GM18861 (cell line): ENCODE measurements around the gene FGD5.

Experiments used
- ATAC-seq: cut with Tn5 transposase; IDR thresholded peaks from one replicate; pipeline ENCODE4 v1.9.1; 2021; ENCODE audit not compliant: unreplicated experiment

Gene FGD5

DNA sequence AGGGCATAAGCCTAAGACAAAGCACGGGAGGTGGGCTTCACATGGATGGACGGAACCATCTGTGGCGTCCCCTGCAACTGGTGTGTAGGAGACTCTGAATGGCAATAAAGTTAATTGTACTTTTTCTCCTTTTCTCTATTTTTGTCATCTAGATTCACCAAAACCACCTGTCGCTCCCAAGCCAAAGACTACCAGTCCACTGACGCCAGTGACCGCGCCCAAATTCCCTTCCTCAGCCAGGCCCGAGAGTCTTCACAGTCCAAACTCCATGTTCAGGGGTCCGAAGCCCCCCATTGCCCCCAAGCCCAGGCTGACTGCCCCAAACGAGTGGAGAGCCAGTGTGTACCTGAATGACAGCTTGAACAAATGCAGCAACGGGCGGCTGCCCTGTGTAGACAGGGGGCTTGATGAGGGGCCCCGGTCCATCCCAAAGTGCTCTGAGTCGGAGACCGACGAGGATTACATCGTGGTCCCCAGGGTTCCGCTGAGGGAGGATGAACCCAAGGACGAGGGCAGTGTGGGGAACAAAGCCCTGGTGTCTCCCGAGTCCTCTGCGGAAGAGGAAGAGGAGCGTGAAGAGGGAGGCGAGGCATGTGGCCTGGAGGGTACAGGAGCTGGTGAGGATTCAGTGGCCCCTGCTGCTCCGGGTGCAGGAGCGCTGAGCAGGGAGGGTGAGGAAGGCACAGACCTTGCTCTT, at the start of gene FGD5:
FGD5 (plus strand) TSS at position 159 of the 697 bp plus-strand sequence; CDS start at position 269, 110 bp downstream.
- ATAC-seq: no peak

DNA sequence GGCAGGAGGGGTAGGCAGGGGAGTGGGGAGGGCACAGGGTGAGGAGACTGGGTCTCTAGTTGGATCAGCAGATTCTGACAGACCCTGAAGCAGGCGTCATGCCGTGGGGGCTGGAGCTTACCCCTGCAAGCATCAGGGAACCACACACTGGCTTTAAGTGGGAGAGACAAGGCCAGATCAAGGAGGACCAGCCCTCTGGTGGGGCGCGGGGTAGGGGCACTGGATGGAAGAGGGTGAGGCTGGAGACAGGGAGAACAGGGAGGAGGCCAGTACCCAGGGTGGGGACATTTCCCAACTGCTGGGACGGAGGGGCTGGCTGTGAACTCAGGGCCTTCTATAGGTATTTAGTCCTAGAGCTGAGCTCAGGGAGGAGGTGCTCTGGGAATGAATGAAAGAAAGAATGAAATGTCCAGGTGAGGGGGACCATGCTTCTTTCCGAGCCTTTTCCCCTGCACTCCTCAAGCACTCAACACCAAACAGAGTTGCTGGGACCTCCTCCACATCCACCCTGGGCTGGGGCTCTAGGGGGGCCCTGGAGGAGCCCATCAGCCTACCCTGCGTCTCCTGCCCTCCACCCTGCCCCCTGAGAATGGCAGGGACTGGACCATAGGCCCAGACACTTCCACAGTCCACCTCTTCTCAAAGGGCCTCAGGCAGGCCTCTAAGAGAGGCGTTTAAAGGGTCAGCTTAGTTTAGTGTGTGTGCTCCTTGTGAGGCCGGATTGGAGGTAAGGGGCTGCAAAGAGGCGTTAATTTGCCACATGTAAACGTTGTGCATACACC, 49.0 kb upstream of the FGD5 start:
- no peak for ATAC-seq

- no peak for ATAC-seq
Measured at GRCh38 chr3:14770591-14770990, 48.2 kb upstream of the FGD5 start.

GRCh38 chr3:14771593-14772497, 46.9 kb upstream of the FGD5 start:
- no peak for ATAC-seq

GRCh38 chr3:14772533-14773138, 46.1 kb upstream of the FGD5 start:
- no peak for ATAC-seq

GRCh38 chr3:14773281-14773680, 45.5 kb upstream of the FGD5 start:
- ATAC-seq: no peak

- no peak for ATAC-seq
Measured at GRCh38 chr3:14773691-14774128, 45.1 kb upstream of the FGD5 start.

- ATAC-seq: no peak
Measured at GRCh38 chr3:14774431-14774830, 44.3 kb upstream of the FGD5 start.

- ATAC-seq: no peak
Measured at GRCh38 chr3:14775011-14775410, 43.8 kb upstream of the FGD5 start.

GRCh38 chr3:14775563-14775962, 43.2 kb upstream of the FGD5 start:
- ATAC-seq: no peak

GRCh38 chr3:14779069-14779685, 39.6 kb upstream of the FGD5 start:
- ATAC-seq: no peak

DNA sequence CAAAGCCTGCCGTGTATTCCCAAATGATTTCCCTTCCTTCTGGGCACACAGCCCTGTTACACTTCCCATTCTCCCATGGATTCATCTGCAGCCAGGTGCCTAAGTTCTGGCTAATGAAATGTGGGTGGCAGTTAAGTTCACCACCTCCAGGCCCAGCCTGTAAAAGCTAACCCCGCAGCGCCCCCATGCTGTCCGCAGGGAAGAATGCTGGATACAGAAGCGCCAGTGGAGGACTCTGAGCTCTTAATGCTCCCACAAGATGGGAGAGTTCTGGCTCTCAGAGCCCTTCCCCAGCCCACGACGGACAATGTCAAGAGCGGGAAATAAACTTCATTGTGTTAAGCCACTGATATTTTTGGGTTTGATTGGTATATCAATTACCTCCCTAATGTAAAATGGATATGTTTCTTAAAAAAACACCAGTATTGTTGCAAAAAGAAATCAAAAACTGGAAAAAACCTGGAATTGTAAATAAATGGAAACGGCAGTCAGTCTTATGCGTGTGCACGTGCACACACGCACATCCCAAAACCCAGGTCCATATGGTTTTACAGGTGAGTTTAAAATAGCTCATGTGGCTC, 37.7 kb upstream of the FGD5 start:
- no peak for ATAC-seq

GRCh38 chr3:14783480-14784086, 35.2 kb upstream of the FGD5 start:
- ATAC-seq: no peak

DNA sequence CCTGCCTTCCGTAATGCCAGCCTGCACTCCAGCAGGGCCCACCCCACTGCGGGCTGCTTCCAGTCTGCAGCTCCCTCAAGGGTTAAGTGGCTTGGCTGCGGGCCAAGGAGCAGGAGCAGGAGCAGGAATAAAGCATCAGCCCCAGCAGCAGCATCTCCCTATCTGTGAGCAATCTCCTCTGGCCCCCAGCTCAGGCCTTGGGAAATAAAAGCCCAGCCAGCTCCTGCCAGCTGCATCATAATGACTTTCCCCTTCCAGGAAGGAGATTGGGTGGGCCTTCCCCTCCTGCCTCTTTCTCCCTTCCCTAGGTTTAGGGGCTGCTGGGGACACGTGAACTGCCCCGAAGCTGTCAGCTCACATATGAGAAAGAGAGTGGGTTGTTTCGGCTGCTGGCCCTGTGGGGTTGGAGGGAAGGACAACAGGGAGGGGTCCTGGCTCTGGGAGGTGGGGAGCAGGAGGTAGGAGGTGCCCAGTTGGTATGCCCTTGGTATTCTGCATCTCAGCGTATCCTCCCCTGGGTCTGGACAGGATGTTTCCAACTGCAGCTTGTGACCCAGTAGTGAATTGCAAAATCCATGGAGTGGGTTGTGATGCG, 34.6 kb upstream of the FGD5 start:
- ATAC-seq: no peak

DNA sequence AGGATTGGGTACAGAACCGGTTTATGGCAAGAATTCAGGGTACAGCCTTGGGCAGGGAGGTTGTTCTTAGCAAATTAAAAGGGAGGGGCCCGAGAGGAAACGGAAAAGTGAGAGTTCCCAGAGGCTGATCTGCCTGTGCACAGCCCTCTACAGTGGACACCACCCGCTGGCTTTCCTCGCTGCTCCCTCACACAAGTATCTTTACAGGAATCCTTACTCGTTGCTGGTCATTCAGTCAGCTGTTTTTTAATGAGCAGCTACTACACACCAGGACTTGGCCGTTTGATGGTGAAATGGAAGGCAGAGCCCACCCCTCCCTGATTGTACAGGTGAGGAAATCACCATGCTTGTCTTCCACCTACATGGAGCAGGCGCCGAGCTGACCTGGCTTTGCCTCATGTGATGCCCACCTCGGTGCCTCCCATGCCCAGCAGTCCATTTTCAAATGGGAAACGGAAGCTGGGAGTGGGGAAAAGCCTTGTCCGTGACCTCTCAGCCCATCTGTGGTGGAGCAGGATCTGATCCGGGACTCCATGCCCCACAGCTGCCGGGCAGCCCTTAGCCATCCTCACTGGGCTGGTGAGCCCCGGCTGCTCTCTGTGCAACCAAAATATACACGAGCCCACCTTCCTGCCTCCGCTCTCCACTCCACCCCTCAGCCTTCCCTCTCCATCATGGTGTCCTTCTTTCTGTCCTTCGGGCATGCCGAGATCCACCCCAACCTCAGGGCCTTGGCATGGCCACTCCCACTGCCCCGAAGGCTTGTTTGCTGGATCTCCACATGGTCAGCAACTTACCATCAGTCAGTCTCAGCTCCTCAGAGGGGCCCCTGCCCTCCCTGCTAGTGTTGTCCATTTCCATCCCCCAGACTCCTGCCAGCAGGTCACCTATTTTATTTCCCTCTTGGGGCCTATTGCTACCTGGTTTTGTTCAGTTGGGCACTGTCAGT, 33.3 kb upstream of the FGD5 start:
- no peak for ATAC-seq

DNA sequence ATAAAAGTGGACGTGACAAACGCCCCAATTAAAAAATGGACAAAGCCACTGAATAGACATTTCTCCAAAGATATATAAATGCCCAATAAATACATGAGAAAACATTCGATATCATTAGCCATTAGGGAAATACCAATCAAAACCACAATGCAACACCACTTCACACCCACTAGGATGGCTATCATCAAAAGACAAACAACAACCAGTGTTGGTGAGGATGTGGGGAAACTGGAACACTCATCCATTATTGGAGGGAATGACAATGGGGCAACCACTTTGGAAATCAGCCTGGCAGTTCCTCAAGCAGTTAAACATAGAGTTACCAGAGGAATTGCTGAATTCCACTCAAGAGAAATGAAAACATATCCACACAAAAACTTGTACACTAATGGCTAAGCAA, 32.4 kb upstream of the FGD5 start:
- no peak for ATAC-seq

DNA sequence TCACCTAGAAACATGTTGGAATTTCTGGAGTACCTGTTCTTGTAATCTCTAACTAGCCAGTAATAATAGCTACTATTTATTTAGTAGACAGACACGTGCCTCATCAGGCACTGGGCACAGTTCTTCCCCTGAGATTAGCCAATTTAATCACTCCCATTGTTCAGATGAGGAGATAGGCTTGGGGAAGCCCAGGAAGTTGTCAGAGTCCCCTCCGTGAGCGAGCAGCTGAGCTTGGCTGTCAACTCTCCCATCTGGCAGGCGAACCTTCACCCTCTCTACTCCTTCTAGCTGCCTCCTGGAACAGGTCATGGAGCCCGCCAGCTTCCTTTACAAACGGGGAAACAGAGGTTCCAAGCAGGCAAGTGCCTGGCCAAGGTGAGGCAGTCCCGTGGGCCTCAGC, 31.1 kb upstream of the FGD5 start:
- ATAC-seq: no peak

DNA sequence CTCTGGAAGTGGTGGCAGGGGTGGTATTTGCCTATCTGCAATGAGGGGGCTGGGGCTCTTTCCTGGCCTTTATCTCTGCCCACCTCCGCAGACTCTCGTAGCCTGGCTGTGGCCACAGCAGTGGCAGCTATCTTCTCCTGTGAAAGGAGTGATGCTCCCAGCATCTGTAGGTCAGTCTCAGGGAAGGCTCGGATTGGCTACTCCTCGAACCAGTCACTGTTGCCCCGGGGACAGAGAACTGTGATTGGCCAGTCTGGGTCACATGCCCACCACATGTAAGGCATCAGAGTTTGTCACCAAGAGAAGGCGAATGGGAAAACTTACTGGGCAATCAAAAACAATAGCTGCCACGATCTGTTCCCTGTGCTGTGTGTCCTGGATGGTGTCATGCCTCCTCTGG, 30.1 kb upstream of the FGD5 start:
- ATAC-seq: no peak
